ENCODE data around the gene RELN. TPM values are rescaled to one million over a fixed set of nuclear protein-coding genes. Genes with fewer than 3 reads are reported as not detected.

The RELN gene
- total and polyA plus RNA-seq, 2 donors from 2014 or later: 0.95 to 5.4 TPM

- Histone ChIP-seq H3K4me3 (ENCODE audit: low read length in 3 of 3) (no peak overlapping the region), H3K36me3 (ENCODE audit: control insufficient read depth in 2 of 3, insufficient read depth in 3 of 3, low read length in 3 of 3) (no peaks in the 10 kb centered on the region), H3K27ac (ENCODE audit: low read depth in 2 of 2, low read length in 2 of 2) (no peak overlapping the region), H3K27me3 (ENCODE audit: control insufficient read depth, insufficient read depth, low read length) (no peaks in the 10 kb centered on the region), H3K9ac (ENCODE audit: low read length in 3 of 3) (no peak overlapping the region), H3K4me1 (ENCODE audit: control insufficient read depth in 2 of 3, insufficient read depth in 2 of 3, low read depth in 1 of 3, low read length in 3 of 3) (no peaks in the 10 kb centered on the region), H3K9me3 (ENCODE audit: control insufficient read depth in 2 of 3, insufficient read depth in 1 of 3, low read length in 3 of 3) (peaks cover 1 to 2% (median 1%) of the 10 kb centered on the region in 3 donors)
- peak in 3 of 5 donors; percentile 28 to 75 (median 51) for DNase-seq
- no peak for TF ChIP-seq CTCF (IDR thresholded peaks at IDR 0.05; ENCODE audit: borderline replicate concordance, extremely low read depth, insufficient read depth)
- no peak for FAIRE-seq
- intact Hi-C loops (cut with DNase I): no loop called here
Measured at GRCh38 chr7:103651593-103652377, 337.7 kb downstream of the RELN start.

- Histone ChIP-seq H3K4me1 (ENCODE audit: control insufficient read depth in 2 of 3, insufficient read depth in 2 of 3, low read depth in 1 of 3, low read length in 3 of 3) (no peaks in the 10 kb centered on the region), H3K27me3 (ENCODE audit: control insufficient read depth, insufficient read depth, low read length) (no peaks in the 10 kb centered on the region), H3K27ac (ENCODE audit: low read depth in 2 of 2, low read length in 2 of 2) (no peak overlapping the region), H3K9me3 (ENCODE audit: control insufficient read depth in 2 of 3, insufficient read depth in 1 of 3, low read length in 3 of 3) (peaks cover 1 to 7% (median 4%) of the 10 kb centered on the region in 3 donors), H3K4me3 (ENCODE audit: low read length in 3 of 3) (no peak overlapping the region), H3K36me3 (ENCODE audit: control insufficient read depth in 2 of 3, insufficient read depth in 3 of 3, low read length in 3 of 3) (no peaks in the 10 kb centered on the region), H3K9ac (ENCODE audit: low read length in 3 of 3) (no peak overlapping the region)
- intact Hi-C loops (cut with DNase I): no loop called here
- no peak for TF ChIP-seq CTCF (IDR thresholded peaks at IDR 0.05; ENCODE audit: borderline replicate concordance, extremely low read depth, insufficient read depth)
- FAIRE-seq: no peak
- DNase-seq: no peak
Measured at GRCh38 chr7:103649052-103649451, 340.4 kb downstream of the RELN start.

- no peak for TF ChIP-seq CTCF (IDR thresholded peaks at IDR 0.05; ENCODE audit: borderline replicate concordance, extremely low read depth, insufficient read depth)
- intact Hi-C loops (cut with DNase I): no loop called here
- no peak overlapping the region for H3K4me3 ChIP-seq (ENCODE audit: low read length in 3 of 3)
- H3K4me1 ChIP-seq (ENCODE audit: control insufficient read depth in 2 of 3, insufficient read depth in 2 of 3, low read depth in 1 of 3, low read length in 3 of 3): no peaks in the 10 kb centered on the region
- H3K27me3 ChIP-seq (ENCODE audit: control insufficient read depth, insufficient read depth, low read length): no peaks in the 10 kb centered on the region
- DNase-seq: no peak
- peaks cover 1 to 7% (median 4%) of the 10 kb centered on the region in 3 donors for H3K9me3 ChIP-seq (ENCODE audit: control insufficient read depth in 2 of 3, insufficient read depth in 1 of 3, low read length in 3 of 3)
- H3K36me3 ChIP-seq (ENCODE audit: control insufficient read depth in 2 of 3, insufficient read depth in 3 of 3, low read length in 3 of 3): no peaks in the 10 kb centered on the region
- FAIRE-seq: no peak
- H3K27ac ChIP-seq (ENCODE audit: low read depth in 2 of 2, low read length in 2 of 2): no peak overlapping the region
- no peak overlapping the region for H3K9ac ChIP-seq (ENCODE audit: low read length in 3 of 3)
Measured at GRCh38 chr7:103648135-103648534, 341.3 kb downstream of the RELN start.
